ENCODE measurements around the gene PLAAT4.
"Not testable (repeated sequence)": the region's sequence is repeated elsewhere in the genome, so short reads cannot be mapped to it uniquely, and the experiment has no call there.

GRCh38 chr11:63528729-63529278, 7.8 kb upstream of the PLAAT4 start:
- not testable (repeated sequence) for TF ChIP-seq ZNF274 (IDR thresholded peaks at IDR 0.05; ENCODE audit: low read depth, low read length); YY1 (IDR thresholded peaks at IDR 0.05; ENCODE audit: insufficient read depth, insufficient read length)

Measured in NT2/D1 (cell line).